UCSD-AML1 (cell line): ENCODE results near the gene GRID2.

Experiments used
- DNase-seq: peaks from one replicate; lab custom pipeline; 2025; ENCODE audit not compliant: unreplicated experiment; lab: John Stamatoyannopoulos, UW

GRID2 gene

DNA sequence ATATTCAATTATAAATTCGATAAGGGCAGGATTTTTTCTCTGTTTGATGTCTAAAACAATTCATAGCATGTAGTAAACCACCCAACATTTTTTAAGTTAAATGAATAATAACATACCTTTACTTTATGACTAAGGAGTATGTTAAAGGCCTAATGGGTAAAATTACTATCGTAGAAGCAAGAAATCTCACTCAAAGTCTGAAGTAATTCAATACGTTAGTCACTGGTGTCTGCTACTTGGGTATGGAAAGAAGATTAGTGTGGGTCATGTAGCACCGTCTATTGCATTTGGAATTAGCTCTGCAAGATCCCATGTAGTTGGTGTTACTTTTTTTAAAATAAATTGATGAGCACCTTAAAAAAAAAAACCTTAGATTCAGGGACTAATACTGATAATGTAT, 374.5 kb downstream of the GRID2 start:
- DNase-seq: no peak

DNA sequence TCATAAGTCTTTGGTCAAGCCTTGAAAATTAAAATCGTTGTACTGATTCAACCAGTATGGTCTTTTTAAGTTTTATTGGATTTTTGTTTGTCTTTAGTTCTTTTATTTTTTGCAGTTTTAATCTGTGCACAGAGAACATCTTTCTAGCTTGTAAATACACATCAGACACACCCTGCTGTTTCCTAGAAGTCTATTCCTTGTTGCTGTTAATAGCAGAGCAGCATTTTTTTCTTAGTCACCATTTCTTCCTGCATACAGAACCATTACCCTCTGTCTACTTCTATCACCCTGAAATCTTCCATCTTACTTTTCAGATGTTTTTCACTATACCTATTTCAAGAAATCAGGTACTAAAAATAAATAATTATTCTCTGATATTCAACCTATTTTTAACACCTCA, 375.4 kb downstream of the GRID2 start:
- no peak for DNase-seq

DNA sequence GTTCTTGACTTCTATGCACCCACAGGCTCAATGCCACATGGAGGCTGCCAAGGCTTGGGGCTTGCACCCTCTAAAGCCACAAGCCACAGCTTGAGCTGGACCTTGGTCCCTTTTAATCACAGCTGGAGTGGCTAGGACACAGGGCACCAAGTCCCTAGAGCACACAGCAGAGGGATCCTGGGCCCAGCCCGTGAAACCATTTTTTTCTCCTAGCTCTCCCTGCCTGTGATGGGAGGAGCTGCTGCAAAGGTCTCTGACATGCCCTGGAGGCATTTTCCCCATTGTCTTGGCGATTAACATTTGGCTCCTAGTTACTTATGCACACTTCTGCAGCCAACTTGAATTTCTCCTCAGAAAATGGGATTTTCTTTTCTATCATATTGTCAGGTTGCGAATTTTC, 410.9 kb downstream of the GRID2 start:
- DNase-seq: peak; percentile 4

DNA sequence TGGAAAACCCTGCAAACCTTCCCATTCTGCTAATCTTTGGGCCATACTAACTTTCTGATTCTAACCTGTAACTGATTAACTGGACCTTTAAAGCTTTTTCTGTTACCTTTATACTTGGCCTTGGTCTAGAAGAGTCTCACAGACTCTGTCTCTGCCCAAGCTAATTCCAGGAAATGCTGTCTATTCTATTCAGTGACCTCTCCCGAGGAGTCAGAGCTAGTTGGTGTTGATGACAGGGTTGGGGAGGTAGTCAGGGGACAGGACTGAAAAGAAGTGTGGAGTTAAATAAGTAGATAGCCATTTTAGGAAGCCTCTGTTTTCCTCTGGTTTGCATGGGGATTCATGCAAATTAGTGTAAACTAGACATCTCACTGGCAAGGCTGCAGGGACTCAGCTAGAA, 429.5 kb downstream of the GRID2 start:
- DNase-seq: no peak

DNA sequence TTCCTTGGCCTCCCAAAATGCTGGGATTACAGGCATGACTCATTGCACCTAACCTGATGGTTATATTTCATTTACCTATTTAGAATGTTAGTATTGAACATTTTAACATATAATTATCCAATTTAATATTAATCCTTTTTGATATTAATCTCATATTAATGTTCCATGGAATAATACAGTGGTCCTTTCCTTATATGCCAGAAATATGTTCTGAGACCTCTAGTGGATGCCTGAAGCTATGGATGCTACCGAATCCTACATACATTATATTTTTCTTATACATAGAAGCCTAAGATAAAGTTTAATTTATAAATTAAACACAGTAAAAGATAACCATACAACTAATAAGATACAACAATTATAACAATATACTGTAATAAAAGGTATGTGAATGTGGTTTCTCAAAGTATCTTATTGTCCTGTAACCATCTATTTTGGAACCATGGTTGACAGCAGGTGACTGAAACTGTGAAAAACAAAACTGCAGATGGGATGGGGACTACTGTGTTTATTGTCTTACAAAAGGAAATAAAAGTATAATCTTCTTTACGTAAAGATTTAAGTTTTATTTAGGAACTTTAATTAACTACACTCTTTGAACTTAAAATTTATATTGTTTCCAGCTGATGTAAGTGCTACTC, 431.4 kb downstream of the GRID2 start:
- DNase-seq: no peak

DNA sequence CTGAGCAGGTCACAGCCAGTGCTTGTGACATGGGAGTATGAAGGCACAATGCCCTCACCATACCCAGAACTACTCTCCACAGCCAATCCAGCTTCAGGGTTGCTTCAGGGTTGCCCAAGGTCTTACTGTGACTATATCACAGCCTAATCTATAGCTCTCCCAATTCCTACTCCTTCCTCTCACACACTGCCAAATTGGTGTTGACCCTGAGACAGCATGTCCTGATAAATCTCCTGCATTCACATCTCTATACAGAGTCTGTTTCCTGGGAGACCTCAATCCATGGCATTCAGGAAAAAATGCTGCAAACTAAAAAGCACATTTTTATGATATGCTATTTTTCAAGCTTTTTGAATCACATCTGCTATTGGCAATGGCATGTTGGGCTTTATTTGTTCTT, 456.7 kb downstream of the GRID2 start:
- DNase-seq: no peak

DNA sequence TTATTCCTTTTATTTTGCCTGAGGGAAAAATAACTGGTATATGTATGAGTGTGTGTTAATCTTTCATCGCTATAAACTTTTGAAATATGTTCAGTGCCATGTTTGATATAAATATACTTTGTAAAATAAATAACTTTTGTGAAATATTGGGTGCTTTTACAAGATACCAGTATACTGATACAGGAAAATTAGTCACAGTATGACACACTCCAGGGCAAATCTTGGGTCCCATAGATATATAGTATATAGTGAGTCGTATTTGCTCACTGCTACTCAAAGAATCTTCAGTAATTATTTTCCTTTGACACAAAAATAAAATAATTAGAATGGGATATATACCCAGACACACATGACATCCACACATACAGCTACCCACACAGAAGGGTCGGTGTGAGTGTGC, 472.3 kb downstream of the GRID2 start:
- no peak for DNase-seq

DNA sequence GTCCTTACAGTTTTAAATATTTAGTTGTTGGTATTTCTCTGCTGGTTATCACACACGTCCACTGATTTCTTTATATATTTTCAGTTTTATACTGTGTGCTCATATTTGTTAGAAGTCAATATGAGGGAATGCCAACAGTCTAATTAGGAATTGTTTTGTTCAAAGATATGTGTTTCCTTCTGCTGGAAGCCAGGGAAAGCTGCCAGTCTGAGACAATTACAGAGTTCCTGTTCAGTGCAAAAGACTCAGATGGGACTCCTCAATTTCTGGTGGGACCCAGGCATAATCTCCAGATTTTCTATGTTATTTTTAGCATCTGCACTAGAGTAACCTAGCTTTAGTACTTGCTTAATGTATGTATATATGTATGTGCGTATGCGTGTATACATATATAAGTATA, 486.0 kb downstream of the GRID2 start:
- DNase-seq: no peak

DNA sequence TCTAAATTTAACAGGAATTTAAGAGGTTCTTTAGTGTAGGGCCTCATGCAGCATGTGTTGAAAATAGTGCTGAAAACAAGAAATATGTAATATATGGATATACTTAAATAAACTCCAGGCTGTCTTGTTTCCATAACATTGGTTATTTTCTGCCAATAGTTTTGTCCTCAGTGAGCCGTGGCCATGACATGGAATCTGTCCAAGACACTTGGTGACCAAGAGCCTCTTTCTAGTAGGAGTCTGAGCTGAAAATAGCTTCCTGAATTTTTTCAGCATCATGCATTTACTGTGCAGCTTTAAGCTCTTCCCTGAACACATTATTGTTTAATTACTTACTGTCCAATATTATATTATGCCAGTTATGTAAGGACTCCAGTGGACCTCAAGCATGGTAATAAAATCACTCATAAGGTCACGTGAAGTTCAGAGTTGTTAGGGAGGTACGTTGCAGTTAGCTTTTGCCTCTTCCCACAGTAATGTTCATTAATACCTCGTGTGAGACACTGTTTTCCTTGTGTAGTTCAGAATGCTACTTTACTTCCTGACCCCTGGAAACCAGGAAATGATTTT, 488.2 kb downstream of the GRID2 start:
- DNase-seq: no peak

DNA sequence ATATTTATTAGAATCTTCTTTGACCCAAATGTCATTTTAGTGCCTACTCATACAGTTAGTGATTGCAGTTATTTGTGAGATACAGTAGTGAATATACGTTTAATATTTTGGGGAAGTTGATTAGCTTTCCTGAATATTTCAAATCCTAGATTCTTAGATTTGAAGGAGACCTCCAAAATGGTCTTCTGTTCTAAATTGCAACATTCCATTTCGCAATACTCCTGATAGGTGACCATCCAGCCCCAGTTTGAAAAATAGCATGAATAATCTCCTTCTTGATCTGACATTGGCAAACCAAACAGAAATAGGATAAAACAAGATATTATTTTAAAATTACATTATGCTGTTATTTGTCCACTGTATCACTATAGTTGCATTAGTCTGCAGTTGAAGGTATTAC, 505.6 kb downstream of the GRID2 start:
- no peak for DNase-seq

DNA sequence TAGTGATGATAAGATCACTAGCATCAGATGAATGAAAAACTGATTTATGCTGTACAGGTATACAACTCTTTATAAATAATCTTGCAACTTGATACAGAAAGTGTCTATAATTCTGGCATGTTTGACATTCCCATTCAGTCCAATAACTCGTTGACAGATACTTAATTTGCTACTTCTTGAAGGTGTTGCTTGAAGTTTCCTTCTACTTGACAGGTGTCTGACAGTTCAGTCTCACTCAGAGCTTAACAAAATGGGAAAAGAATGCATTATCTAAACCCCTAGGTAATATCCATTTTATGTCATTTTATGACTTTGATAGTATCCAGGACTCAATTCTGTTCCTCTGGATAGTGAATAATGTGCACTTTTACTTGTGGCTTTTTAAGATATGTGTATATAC, 508.9 kb downstream of the GRID2 start:
- no peak for DNase-seq

DNA sequence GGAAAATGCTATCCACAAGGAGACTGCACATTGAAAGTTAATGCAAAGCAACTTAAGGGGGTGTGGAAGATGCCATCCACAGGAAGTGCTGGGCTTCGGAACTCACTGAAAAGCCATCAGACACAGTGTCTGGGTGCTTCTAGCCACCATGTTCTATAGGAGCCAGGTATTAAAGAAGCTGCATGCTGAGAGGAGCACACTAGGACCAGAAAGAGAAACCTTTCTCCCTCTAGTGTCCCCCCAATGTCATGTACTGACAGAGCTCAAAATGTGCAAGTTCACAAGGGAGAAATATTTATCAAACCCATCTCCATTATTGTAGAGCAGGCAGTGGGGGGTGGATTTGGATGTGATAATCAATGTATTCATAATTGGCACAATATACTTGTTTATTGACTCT, 510.9 kb downstream of the GRID2 start:
- no peak for DNase-seq

DNA sequence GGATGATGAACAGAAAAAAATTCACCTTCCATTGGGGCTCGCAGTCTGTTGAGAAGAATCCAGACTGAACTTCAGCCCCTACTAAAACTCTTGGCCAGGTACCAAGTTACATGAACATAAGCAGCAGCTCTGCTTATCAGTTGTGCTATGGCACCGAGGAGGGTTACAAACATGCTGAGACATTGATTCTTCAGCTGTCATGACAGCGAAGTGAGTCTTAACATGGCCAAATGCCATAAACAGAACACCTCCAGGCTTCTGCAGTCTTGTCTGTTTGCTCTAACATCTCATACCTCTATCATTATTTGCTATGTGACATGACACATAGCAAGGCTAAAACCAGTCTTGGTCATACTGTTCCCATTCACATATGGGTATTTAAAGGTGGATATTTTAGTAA, 521.5 kb downstream of the GRID2 start:
- DNase-seq: no peak

DNA sequence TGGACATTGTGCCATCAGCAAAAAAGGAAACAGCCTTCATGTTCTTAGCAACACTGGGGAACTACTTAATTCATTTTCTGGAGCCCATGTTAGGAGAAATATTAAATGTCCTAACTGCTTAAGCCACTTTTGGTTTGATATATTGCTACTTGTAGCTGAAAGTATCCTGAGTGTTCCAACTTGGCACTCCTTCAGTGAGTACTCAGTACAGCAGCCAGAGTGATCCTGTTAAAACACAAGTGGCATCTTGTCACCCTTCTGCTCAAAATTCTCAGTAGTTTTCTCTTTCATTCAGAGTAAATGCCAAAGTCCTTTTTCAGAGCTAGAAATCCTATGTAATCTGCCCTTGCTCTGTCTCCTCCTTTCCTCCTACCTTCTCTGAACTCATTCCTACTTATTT, 522.0 kb downstream of the GRID2 start:
- DNase-seq: no peak

DNA sequence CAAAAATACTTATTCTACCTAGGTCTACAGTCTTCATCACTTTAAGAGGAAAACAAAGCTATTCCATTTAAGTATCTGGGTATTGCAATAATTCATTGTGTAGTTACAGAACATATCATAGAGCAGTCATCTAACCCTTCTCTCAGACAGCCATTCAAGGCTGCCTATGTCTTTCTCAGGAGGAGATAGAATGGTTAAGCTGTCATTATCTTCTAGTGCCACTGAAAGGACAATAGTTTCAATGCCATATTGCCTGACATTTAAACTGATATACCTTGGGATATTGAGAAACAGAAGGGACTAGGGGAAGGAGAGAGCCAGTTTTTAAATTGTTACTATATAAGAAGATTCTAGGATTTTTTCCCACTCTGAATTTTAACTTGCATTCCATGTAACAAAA, 527.0 kb downstream of the GRID2 start:
- DNase-seq: no peak

DNA sequence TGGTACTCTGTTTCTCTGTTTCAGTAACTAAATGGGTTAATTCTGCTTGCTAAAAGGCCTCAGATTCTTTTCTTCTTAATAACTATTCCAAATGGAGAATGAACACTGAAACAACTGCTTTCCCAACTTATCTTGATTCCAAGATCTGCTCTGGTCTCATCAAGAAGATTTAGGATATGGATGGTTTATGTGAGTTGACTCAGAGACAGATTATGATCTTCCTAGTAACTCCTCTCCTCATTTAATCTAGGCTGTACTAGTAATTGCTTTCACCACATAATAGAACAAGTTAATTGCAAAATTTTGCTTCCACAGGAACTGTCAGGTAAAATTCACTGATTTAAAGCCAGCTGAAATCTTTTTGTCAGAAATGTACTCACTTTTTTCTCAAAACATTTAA, 537.1 kb downstream of the GRID2 start:
- no peak for DNase-seq

DNA sequence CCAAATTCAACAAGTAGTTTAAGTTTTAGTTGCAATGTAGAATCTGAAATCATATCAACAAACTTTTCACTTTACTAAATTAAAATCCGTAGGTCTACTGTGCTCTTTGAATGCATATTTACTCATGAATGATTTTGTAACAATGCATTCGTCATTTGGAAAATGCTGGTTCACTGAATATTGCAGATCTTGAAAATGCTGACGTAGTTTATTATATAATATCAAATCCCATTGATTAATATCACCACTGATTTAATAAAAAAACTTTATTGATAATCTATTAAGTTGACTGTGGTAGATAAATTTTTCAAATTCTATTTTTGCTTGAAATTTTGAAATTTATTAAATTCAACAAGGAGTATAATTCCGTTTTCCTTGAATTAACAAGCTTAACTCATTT, 540.0 kb downstream of the GRID2 start:
- no peak for DNase-seq

DNA sequence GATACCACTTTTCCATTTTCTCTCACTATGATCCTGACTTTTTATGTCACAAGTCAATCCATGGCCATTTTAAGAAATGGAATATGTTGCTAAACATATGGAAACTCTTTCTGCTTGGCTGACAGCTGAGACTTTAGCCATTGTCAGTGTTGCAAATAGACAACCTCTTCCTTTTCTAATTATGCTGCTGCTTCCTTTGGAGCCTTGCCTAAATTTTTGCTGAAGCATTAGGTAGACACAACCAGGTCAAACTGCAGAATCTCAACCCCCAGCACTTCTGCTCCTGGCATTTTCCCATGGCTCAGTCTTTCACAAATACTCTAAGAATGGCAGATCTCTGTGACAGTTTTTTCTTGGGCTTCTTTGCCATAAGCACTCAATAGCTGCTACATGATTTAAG, 543.3 kb downstream of the GRID2 start:
- DNase-seq: no peak

DNA sequence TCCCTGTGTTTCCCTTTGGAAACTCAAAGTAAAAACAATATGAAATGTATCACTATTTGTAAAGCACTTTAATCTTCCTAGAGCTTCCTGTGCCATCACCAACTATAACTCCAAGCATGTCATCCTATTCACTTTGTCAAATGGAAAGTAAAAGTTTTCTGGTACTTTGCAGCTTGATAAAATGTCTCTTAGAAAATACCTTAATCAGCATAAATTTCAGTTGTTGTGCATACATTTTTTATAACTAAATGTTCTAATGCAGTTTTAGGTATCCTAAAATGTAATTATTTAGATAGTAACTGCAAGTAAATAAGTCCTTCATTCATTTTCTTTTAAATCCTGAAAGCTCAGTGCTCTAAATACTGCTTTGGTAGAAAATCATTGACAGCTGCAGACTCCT, 558.7 kb downstream of the GRID2 start:
- no peak for DNase-seq

DNA sequence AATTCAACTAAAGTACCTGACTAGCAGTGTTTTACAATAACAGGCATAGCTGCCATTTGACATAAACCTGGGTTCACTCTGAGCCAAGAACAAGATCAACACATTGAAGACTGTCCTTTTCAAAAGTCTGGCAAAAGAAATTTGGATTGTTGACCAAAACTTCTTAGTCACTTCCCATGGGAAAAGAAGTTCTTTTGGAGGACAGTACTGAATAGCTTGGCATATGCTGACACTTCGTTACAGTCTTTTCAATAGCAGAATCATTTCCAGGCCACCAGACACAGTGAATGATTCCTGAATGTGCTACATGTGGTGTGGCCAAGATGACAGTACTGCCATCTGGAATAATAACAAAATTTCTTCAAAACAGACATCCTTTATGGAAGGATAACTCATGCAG, 560.3 kb downstream of the GRID2 start:
- DNase-seq: no peak

DNA sequence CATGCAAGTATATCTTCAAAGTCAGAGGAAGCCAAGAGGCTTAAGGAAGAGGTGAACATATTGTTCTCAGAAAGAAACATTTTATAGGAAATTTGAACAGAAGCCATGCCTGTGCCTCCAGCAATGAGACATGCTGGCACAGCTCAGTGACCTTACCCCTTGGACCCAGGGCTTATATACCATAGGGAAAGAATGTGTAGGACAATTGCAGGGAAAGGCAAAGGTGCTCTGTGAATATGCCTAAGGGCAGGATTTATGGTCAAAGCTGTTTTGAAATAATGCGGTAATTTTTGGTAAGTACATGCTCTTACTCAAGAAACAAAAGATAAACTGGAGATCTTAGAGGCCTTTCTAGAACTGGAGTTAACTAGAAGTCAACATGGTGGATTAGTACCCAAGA, 568.8 kb downstream of the GRID2 start:
- no peak for DNase-seq

DNA sequence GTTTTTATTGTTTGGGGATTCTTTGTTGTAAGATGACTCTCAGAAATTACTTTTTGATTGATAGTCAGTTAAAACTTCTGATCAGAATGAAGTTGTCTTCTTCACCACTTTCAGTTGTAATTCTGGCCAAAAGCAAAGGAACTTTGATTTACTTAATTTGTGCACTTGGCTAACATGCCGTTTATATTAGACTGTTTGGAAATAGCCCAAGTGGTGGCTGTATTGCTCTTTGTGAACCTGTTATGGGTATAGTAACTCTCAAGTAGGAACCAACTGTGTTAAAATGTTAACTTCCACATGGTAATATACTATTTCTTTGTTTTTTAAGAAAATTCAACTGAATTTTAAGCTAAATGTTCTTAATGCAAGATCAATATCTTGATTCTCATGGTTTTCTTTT, 581.9 kb downstream of the GRID2 start:
- no peak for DNase-seq

DNA sequence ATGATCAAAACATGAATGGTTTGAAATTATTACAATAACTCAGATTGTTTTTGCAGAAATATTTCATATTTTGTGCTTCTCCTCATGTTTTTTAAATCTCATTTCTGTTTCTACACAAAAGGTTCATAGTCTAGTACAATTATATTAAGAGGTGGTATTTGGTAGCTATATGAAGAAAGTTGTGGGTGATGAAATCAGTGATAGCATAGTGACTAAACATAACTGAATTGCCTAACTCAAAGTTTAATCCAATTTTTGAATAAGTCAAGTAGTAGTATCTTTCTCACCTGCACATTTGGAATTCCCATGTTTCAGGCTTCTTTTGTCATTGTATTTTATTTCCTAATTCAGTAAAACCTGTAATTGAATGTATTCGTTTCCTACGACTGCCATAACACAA, 648.7 kb downstream of the GRID2 start:
- DNase-seq: no peak
